ENCODE results near the gene DNMT1.

GRCh38 chr19:10158485-10158884 lies 36.3 kb downstream of the DNMT1 start:
- no peak for TF ChIP-seq SIN3A (IDR thresholded peaks at IDR 0.05; ENCODE audit: borderline replicate concordance, low read depth, low read length)
- TF ChIP-seq CTCF (IDR thresholded peaks at IDR 0.05) = no peak
- TF ChIP-seq JUND (IDR thresholded peaks at IDR 0.05) = no peak
- no peak for TF ChIP-seq FOXM1 (IDR thresholded peaks at IDR 0.05; ENCODE audit: low read depth)
- TF ChIP-seq RFX5 (IDR thresholded peaks at IDR 0.05; ENCODE audit: low read length) = no peak
- no peak for TF ChIP-seq POLR2AphosphoS5 (IDR thresholded peaks at IDR 0.05; ENCODE audit: low read depth, low read length)

All from SK-N-SH (cell line).